ENCODE results near the gene C9. TPM values are rescaled to one million over a fixed set of nuclear protein-coding genes. Genes with fewer than 3 reads are reported as not detected.
"Not testable (repeated sequence)": the region's sequence is repeated elsewhere in the genome, so short reads cannot be mapped to it uniquely, and the experiment has no call there.

Gene C9
- total and polyA plus RNA-seq, 2 of the 4 experiments (the other 2 are of a cell fraction) = not detected

GRCh38 chr5:39316464-39316863 is 47.8 kb downstream of the C9 start:
- dilution Hi-C loops (cut with HindIII; ENCODE audit: low sequenced_read_pairs, unreplicated experiment); H3K4ac ChIP-seq (ENCODE audit: low read depth, low read length); H3K4me3 ChIP-seq (ENCODE audit: insufficient read depth, low read depth, low read length); H2AK5ac ChIP-seq (ENCODE audit: low read depth, low read length); H4K5ac ChIP-seq (ENCODE audit: low read depth, low read length); H2BK20ac ChIP-seq (ENCODE audit: low read depth, low read length); POLR2A ChIA-PET (ENCODE audit: unreplicated experiment); H3K27ac ChIP-seq (ENCODE audit: insufficient read depth, low read length); H3K4me2 ChIP-seq (ENCODE audit: low read depth, low read length); H3K23ac ChIP-seq (ENCODE audit: low read depth, low read length); H3K79me1 ChIP-seq (ENCODE audit: low read depth in 1 of 2, low read length in 2 of 2); H2BK5ac ChIP-seq (ENCODE audit: low read depth, low read length, poor library complexity, severe bottlenecking); H3K14ac ChIP-seq (replicated peaks; ENCODE audit: low read depth, low read length); H3K4me1 ChIP-seq (ENCODE audit: control insufficient read depth, insufficient read depth, low read length); H2AFZ ChIP-seq (replicated peaks; ENCODE audit: low read length, poor library complexity); H3K9ac ChIP-seq (ENCODE audit: low read depth, low read length); H3K27me3 ChIP-seq (ENCODE audit: control insufficient read depth, insufficient read depth, low read length); ATAC-seq (ENCODE audit: low read depth); H4K91ac ChIP-seq (ENCODE audit: insufficient read depth, low read depth, low read length); CTCF ChIA-PET; H3K56ac ChIP-seq (ENCODE audit: extremely low read depth, insufficient read depth, low read length); H3K9me3 ChIP-seq (ENCODE audit: control insufficient read depth, insufficient read depth, low read length); H2BK15ac ChIP-seq (ENCODE audit: low read depth, low read length); H3K18ac ChIP-seq (ENCODE audit: low read depth, low read length); DNase-seq; H2BK120ac ChIP-seq (ENCODE audit: low read depth, low read length); intact Hi-C loops (cut with micrococcal nuclease); H3K9me1 ChIP-seq (ENCODE audit: insufficient read depth, low read length); H2AK9ac ChIP-seq (replicated peaks; ENCODE audit: low read depth, low read length, poor library complexity); H3K36me3 ChIP-seq (ENCODE audit: control insufficient read depth, insufficient read depth, low read length); H4K20me1 ChIP-seq (ENCODE audit: insufficient read depth, low read length); H4K8ac ChIP-seq (ENCODE audit: low read depth in 2 of 2, low read length in 2 of 2); BruUV-seq (replicated peaks): not testable (repeated sequence)
- WGBS, 2 experiments (ENCODE audit: extremely low coverage in 2 of 2, insufficient read length in 1 of 2) = no CpG with 5 or more reads among the region's 3 CpGs
- in situ Hi-C loops (cut with MboI; ENCODE audit: low sequenced_read_pairs) = loop anchor here (25.0 kb wide), 1 partner anchor 929 kb away; no protein-coding TSS in a partner anchor
